BE2C (cell line): ENCODE data around the gene BRSK2.

ENCODE experiments used
- DNase-seq: peaks from one replicate; pipeline ENCODE4 v3.0.0-alpha.2; 2020
- H3K27me3 ChIP-seq: fragments of 250-450 bp; sonication (Bioruptor Pico); 2 replicates; pipeline ENCODE4 v1.5.1; 2020; ENCODE audit warnings: mild to moderate bottlenecking
- H3K36me3 ChIP-seq: fragments of 250-450 bp; sonication (Bioruptor Pico); 2 replicates; pipeline ENCODE4 v1.5.1; 2020; ENCODE audit warnings: mild to moderate bottlenecking
- H3K4me1 ChIP-seq: fragments of 250-450 bp; sonication (Bioruptor Pico); 2 replicates; pipeline ENCODE4 v1.5.1; 2020
- H3K4me3 ChIP-seq: 2 replicates; pipeline ENCODE4 v1.5.1; 2011; ENCODE audit warnings: low read depth, low read length
- H3K9me3 ChIP-seq: fragments of 250-450 bp; sonication (Bioruptor Pico); 2 replicates; pipeline ENCODE4 v1.5.1; 2020
- TF ChIP-seq, protein P1 (sequence below): IDR thresholded peaks from 2 replicates; pipeline ENCODE4 v1.5.1; 2012; ENCODE audit warnings: mild to moderate bottlenecking, low read depth, low read length

The BRSK2 gene

DNA sequence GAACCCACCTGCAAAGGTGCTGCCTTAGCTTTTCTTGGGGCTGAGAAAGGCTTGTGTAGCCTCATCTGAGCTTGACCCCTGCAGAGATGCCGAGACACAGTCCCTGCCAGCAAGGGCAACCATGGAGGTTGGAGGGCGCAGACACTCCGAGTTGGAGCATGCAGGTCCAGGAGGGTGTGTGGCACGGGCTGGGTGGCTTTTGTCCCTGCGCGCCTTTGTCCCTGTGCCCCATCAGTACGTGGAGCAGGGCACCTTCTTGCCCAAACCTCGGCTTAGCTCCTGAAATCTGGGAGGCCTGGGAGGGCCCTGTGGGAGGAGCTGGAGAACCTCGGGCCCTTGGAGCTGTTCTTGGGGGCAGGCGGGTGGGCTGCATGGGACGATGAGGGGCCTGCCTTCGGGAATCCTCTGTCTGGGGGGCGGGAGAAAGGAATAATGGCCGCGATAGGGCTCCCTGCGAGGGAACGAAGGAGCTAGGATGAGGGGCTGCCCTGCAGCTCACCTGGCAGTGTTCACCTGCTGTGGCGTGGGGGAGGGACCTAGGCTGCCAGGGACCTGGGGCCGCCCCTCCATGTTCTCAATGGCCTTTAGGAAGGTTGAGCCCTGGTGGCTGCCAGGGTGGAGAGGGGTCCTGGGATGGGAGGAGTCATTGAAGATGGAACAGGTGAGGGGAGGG, 3.4 kb downstream of the BRSK2 start:
- Histone ChIP-seq H3K36me3 (no peaks in the 10 kb centered on the region), H3K4me3 (no peak overlapping the region), H3K27me3 (peaks cover 27% of the 10 kb centered on the region), H3K9me3 (no peaks in the 10 kb centered on the region), H3K4me1 (no peaks in the 10 kb centered on the region)
- TF ChIP-seq, protein P1, sequence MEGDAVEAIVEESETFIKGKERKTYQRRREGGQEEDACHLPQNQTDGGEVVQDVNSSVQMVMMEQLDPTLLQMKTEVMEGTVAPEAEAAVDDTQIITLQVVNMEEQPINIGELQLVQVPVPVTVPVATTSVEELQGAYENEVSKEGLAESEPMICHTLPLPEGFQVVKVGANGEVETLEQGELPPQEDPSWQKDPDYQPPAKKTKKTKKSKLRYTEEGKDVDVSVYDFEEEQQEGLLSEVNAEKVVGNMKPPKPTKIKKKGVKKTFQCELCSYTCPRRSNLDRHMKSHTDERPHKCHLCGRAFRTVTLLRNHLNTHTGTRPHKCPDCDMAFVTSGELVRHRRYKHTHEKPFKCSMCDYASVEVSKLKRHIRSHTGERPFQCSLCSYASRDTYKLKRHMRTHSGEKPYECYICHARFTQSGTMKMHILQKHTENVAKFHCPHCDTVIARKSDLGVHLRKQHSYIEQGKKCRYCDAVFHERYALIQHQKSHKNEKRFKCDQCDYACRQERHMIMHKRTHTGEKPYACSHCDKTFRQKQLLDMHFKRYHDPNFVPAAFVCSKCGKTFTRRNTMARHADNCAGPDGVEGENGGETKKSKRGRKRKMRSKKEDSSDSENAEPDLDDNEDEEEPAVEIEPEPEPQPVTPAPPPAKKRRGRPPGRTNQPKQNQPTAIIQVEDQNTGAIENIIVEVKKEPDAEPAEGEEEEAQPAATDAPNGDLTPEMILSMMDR = no peak
- DNase-seq = no peak

DNA sequence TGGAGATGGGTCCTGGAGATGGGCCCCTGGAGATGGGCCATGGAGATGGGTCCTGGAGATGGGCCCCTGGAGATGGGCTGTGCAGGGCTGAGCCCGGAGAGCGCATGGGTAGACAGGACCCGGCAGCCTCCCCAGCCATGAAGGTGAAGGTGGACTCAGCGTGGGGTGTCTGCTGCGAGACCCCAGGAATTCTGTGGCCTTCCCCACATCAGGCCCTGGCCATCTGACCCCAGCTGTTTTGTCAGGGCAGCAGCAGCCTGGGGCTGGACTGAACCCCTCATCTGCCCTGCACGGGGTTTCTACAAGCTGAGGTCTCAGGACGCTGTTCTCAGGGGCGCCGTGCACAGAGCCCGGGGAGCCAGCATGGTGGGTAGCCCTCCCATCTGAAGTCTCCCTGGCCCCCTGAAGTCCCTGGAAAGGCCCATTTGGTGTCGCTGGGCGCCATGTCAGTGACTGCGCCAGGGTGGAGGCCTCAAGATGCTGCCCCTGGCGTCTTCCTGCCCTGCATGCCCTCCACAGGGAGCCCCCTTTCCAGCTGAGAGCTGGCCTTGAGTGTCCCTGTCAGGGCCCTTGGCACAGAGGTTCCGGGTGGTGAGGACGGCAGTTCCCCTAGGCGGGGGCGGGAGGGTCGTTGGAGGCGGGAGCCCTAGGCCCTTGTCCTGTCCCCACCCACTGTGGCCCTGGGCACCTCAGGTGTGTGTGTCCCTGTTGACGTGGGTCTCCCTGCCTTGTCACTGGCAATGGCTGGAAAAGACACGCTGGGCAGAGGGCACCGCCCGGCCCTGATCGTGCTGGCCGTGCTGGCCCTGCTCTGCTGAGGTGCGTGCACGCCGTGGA, 5.4 kb downstream of the BRSK2 start:
- Histone ChIP-seq H3K27me3 (peaks cover 26% of the 10 kb centered on the region), H3K36me3 (no peaks in the 10 kb centered on the region), H3K4me3 (no peak overlapping the region), H3K4me1 (no peaks in the 10 kb centered on the region; the same call in 1 of the 2 replicates), H3K9me3 (no peaks in the 10 kb centered on the region)
- DNase-seq = no peak
- TF ChIP-seq, protein P1 = no peak

DNA sequence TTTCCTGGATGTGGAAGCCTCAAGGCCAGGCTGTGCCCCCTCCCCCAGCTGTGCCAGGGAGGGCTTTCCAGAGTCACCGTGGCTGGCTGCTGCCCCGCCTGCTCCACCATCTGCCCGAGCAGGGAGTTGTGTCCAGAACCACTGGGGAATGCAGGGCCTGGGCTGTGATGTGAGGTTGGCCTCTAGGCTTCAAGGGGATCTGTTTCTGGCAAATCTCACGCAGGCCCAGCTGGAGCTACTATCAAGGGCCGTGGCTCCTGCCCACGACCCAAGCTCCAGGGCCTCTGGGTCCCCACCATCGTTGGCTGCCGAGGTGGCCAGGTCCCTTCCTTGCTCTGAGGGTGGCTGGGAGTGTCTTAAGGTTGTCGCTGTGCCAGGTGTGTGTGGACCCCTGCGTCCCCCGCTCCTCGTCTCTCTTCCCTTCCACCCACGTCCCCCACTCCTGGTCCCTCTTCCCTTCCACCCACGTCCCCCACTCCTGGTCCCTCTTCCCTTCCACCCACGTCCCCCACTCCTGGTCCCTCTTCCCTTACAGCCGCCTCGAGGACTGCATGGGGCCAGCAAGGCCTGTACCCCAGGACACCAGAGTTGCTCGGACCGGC, 6.1 kb downstream of the BRSK2 start:
- Histone ChIP-seq H3K9me3 (no peaks in the 10 kb centered on the region), H3K4me3 (no peak overlapping the region)
- TF ChIP-seq, protein P1 = no peak

DNA sequence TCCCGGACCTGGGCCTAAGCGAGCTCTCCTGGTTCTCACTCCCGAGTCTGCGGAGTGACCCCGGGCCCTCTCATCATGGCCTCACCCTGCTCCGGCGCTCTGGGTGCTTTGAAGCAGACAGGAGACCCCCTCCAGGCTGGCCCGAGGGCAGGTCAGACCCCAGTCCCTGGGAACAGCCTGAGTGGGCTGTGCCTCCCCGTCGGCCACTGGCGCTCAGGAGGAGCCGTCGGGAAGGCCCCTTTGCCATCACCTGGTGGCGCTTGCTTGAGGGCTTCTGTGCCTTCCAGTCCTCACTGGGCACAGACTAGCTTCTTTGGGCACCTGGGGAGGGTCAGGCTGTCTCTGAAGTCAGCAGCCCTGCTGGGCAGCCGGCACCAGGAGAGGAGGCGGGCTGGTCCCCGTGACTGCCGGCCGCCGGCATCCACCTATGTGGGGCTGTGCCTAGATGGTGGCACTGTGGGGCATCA, 6.7 kb downstream of the BRSK2 start:
- Histone ChIP-seq H3K27me3 (peaks cover 14% of the 10 kb centered on the region), H3K4me3 (no peak overlapping the region), H3K4me1 (peaks cover under 1% of the 10 kb centered on the region), H3K36me3 (no peaks in the 10 kb centered on the region), H3K9me3 (no peaks in the 10 kb centered on the region)
- DNase-seq = no peak
- TF ChIP-seq, protein P1 = no peak

More for the DNA sequence above, 6.1 kb downstream of the BRSK2 start:
- Histone ChIP-seq H3K36me3 (no peaks in the 10 kb centered on the region), H3K4me1 (no peaks in the 10 kb centered on the region; the same call in 1 of the 2 replicates), H3K27me3 (peaks cover 19% of the 10 kb centered on the region)
- DNase-seq = no peak

DNA sequence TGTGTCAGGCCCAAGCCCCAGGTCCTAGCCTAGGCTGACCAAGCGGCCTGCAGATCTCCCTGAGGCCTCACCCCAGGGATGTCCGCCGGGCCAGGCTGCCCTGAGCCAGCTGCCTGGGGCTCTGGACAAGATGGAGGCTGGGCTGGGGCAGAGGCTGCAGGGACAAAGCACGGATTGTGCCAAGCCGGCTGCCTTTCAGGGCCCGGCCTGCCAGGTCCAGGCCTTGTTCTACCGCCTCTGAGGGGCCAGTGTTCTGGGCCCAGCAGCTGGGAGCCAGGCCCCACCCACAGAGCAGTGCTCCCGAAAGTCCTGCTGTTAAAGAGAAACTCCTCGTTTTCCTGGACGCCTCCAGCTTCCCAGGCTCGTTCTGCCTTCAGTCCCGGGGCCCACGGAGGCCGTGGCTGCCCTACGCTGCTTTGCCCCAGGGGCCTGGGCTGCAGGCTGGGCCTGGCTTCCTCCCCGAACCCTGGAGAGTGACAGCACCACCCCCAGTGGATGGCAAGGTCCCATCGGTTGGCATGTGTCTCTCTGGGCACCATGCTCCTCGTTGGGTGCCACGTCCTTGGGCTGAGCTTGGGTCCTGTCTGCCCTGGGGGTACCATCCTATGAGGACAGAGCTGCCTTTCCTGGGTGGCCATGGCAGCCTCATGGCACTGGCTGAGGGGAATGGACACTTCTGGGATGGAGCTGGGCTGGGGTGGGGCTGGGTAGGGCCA, 7.6 kb downstream of the BRSK2 start:
- Histone ChIP-seq H3K36me3 (no peaks in the 10 kb centered on the region), H3K4me3 (no peak overlapping the region), H3K4me1 (peaks cover 8% of the 10 kb centered on the region), H3K9me3 (no peaks in the 10 kb centered on the region), H3K27me3 (peaks cover 5% of the 10 kb centered on the region)
- no peak for DNase-seq
- TF ChIP-seq, protein P1 = no peak
